HL-60/S4 (cell line): ENCODE results near the gene WNT5B.
"Not testable (repeated sequence)": the region's sequence is repeated elsewhere in the genome, so short reads cannot be mapped to it uniquely, and the experiment has no call there.

ENCODE experiments used
- in situ Hi-C: fragments of 300-500 bp; cut with MboI; formaldehyde crosslinking; loops from 2 replicates; pipeline ENCODE4 v1.14.3; 2022; ENCODE audit warnings: low sequenced_read_pairs

WNT5B gene

GRCh38 chr12:1676043-1676442, 47.0 kb downstream of the WNT5B start:
- in situ Hi-C loops = no loop called here

- in situ Hi-C loops = no loop called here
Measured at GRCh38 chr12:1680804-1681492, 51.9 kb downstream of the WNT5B start.

GRCh38 chr12:1681493-1681807, 52.4 kb downstream of the WNT5B start:
- in situ Hi-C loops = no loop called here

GRCh38 chr12:1688086-1688710, 59.2 kb downstream of the WNT5B start:
- in situ Hi-C loops = no loop called here

- in situ Hi-C loops = no loop called here
Measured at GRCh38 chr12:1690578-1691122, 61.6 kb downstream of the WNT5B start, which contains the start of gene ADIPOR2. TSS of gene ADIPOR2 (plus strand) at chr12:1691070. CDS start at chr12:1754344, 63,274 bp downstream.

- in situ Hi-C loops = no loop called here
Measured at GRCh38 chr12:1691123-1692007, 62.3 kb downstream of the WNT5B start.

- in situ Hi-C loops = no loop called here
Measured at GRCh38 chr12:1692226-1692625, 63.2 kb downstream of the WNT5B start.

- in situ Hi-C loops = no loop called here
Measured at GRCh38 chr12:1692895-1693610, 64.0 kb downstream of the WNT5B start.

GRCh38 chr12:1695097-1695496, 66.1 kb downstream of the WNT5B start:
- in situ Hi-C loops = not testable (repeated sequence)

GRCh38 chr12:1695886-1696670, 67.0 kb downstream of the WNT5B start:
- in situ Hi-C loops = no loop called here

GRCh38 chr12:1696800-1697199, 67.8 kb downstream of the WNT5B start:
- in situ Hi-C loops = no loop called here
